ENCODE data around the gene TLR10. TPM values are rescaled to one million over a fixed set of nuclear protein-coding genes. Genes with fewer than 3 reads are reported as not detected.

TLR10 gene
- total RNA-seq, 1 experiment from 2014 or later: 0.30 TPM

DNA sequence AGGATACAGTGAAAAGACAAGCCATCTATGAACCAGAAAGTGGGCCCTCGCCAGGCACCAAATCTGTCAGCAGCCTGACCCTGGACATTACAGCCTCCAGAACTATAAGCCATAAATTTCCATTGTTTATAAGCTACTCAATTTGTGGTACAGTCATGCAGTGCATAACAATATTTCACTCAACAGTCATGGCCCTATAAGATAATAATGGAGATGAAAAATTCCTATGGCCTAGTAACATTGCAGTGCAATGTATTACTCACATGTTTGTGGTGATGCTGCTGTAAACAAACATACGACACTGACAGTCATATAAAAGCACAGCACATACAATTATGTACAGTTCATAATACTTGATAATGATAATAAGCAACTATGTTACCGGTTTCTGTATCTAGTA lies 38.9 kb upstream of the TLR10 start:
- Histone ChIP-seq H3K4me2 (ENCODE audit: low read length) (no peak overlapping the region), H3K27me3 (ENCODE audit: insufficient read depth, low read length) (no peaks in the 10 kb centered on the region), H2AFZ (ENCODE audit: low read depth, low read length, poor library complexity, severe bottlenecking) (no peak overlapping the region), H3K9me2 (ENCODE audit: insufficient read depth) (no peaks in the 10 kb centered on the region), H3K79me2 (ENCODE audit: insufficient read depth, low read length) (no peaks in the 10 kb centered on the region), H3K9me3 (ENCODE audit: control insufficient read depth in 1 of 2, insufficient read depth in 1 of 2, low read depth in 1 of 2, low read length in 2 of 2) (no peaks in the 10 kb centered on the region), H3K4me3 (replicated peaks in 1 of 2; ENCODE audit: low read depth in 1 of 2, low read length in 2 of 2) (no peak overlapping the region), H3K9ac (ENCODE audit: low read length) (no peak overlapping the region), H3K36me3 (ENCODE audit: control insufficient read depth in 1 of 2, insufficient read depth in 2 of 2, low read length in 2 of 2) (no peaks in the 10 kb centered on the region), H3K27ac (ENCODE audit: low read depth, low read length) (no peak overlapping the region), H3K4me1 (ENCODE audit: control insufficient read depth in 1 of 2, insufficient read depth in 2 of 2, low read length in 2 of 2) (no peaks in the 10 kb centered on the region), H4K20me1 (ENCODE audit: insufficient read depth) (no peaks in the 10 kb centered on the region)
- DNase-seq (ENCODE audit: low read depth, low spot score) (no peak), ATAC-seq (no peak)
- CTCF ChIA-PET: interaction anchor here (1.4 kb wide), 1 partner anchor 40 kb away, joined by 4 read pairs; no protein-coding TSS in a partner anchor
- intact Hi-C loops (cut with micrococcal nuclease): no loop called here
- no peak for TF ChIP-seq ZNF274 (IDR thresholded peaks at IDR 0.05; ENCODE audit: low read depth, low read length)
- TF ChIP-seq, protein P1, sequence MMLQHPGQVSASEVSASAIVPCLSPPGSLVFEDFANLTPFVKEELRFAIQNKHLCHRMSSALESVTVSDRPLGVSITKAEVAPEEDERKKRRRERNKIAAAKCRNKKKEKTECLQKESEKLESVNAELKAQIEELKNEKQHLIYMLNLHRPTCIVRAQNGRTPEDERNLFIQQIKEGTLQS (IDR thresholded peaks at IDR 0.05): no peak
- TF ChIP-seq CBX3 (IDR thresholded peaks at IDR 0.05; ENCODE audit: low read depth): no peak
- no peak for TF ChIP-seq RAD21 (IDR thresholded peaks at IDR 0.05; ENCODE audit: low read depth)
- no peak for TF ChIP-seq EZH2phosphoT487 (IDR thresholded peaks at IDR 0.05; ENCODE audit: borderline replicate concordance)
- TF ChIP-seq, protein P2, sequence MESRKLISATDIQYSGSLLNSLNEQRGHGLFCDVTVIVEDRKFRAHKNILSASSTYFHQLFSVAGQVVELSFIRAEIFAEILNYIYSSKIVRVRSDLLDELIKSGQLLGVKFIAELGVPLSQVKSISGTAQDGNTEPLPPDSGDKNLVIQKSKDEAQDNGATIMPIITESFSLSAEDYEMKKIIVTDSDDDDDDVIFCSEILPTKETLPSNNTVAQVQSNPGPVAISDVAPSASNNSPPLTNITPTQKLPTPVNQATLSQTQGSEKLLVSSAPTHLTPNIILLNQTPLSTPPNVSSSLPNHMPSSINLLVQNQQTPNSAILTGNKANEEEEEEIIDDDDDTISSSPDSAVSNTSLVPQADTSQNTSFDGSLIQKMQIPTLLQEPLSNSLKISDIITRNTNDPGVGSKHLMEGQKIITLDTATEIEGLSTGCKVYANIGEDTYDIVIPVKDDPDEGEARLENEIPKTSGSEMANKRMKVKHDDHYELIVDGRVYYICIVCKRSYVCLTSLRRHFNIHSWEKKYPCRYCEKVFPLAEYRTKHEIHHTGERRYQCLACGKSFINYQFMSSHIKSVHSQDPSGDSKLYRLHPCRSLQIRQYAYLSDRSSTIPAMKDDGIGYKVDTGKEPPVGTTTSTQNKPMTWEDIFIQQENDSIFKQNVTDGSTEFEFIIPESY (IDR thresholded peaks at IDR 0.05; ENCODE audit: extremely low read depth, insufficient replicate concordance, low read length): no peak
- TF ChIP-seq, protein P3, sequence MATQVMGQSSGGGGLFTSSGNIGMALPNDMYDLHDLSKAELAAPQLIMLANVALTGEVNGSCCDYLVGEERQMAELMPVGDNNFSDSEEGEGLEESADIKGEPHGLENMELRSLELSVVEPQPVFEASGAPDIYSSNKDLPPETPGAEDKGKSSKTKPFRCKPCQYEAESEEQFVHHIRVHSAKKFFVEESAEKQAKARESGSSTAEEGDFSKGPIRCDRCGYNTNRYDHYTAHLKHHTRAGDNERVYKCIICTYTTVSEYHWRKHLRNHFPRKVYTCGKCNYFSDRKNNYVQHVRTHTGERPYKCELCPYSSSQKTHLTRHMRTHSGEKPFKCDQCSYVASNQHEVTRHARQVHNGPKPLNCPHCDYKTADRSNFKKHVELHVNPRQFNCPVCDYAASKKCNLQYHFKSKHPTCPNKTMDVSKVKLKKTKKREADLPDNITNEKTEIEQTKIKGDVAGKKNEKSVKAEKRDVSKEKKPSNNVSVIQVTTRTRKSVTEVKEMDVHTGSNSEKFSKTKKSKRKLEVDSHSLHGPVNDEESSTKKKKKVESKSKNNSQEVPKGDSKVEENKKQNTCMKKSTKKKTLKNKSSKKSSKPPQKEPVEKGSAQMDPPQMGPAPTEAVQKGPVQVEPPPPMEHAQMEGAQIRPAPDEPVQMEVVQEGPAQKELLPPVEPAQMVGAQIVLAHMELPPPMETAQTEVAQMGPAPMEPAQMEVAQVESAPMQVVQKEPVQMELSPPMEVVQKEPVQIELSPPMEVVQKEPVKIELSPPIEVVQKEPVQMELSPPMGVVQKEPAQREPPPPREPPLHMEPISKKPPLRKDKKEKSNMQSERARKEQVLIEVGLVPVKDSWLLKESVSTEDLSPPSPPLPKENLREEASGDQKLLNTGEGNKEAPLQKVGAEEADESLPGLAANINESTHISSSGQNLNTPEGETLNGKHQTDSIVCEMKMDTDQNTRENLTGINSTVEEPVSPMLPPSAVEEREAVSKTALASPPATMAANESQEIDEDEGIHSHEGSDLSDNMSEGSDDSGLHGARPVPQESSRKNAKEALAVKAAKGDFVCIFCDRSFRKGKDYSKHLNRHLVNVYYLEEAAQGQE (IDR thresholded peaks at IDR 0.05; ENCODE audit: low read depth): no peak
- no peak for TF ChIP-seq SRF (IDR thresholded peaks at IDR 0.05; ENCODE audit: low read depth)
- no peak for TF ChIP-seq YY1 (IDR thresholded peaks at IDR 0.05; ENCODE audit: extremely low read depth, insufficient replicate concordance, low read depth, low read length)
- POLR2A ChIA-PET: no interaction called here
- BruUV-seq (replicated peaks): no TSS peak
- RAD21 ChIA-PET (ENCODE audit: low non-redundant PET in 1 of 2, low total read pairs in 2 of 2, uncharacterized antibody in 2 of 2, unreplicated experiment in 2 of 2): no interaction called here
